Activated naive CD8-positive, alpha-beta T cell treated with anti-CD3 and anti-CD28 coated beads for 36 hours (primary cell): Measurements from ENCODE around the gene EAF1. TPM values are rescaled to one million over a fixed set of nuclear protein-coding genes. Genes with fewer than 3 reads are reported as not detected.
"Not testable (repeated sequence)": the region's sequence is repeated elsewhere in the genome, so short reads cannot be mapped to it uniquely, and the experiment has no call there.

ENCODE experiments used
- DNase-seq: peaks from one replicate; pipeline ENCODE4 v3.0.0; 2021
- H3K27ac Mint-ChIP-seq: one replicate; pipeline ENCODE4 v1.8.0; 2022; ENCODE audit warnings: mild to moderate bottlenecking, moderate library complexity, mixed read lengths
- H3K27me3 Mint-ChIP-seq: one replicate; pipeline ENCODE4 v1.8.0; 2022; ENCODE audit warnings: mild to moderate bottlenecking, mixed read lengths
- H3K36me3 Mint-ChIP-seq: one replicate; pipeline ENCODE4 v1.8.0; 2021; ENCODE audit warnings: mild to moderate bottlenecking, mixed read lengths
- H3K4me1 Mint-ChIP-seq: one replicate; pipeline ENCODE4 v1.8.0; 2021; ENCODE audit warnings: mixed read lengths
- H3K4me3 Mint-ChIP-seq: one replicate; pipeline ENCODE4 v1.8.0; 2022; ENCODE audit warnings: mild to moderate bottlenecking, moderate library complexity, mixed read lengths
- H3K9me3 Mint-ChIP-seq: one replicate; pipeline ENCODE4 v1.8.0; 2022; ENCODE audit warnings: mixed read lengths
- total RNA-seq, 2 experiments: library from RNA; stranded (reverse); gene quantifications; one replicate each; pipeline ENCODE4 v1.2.3, GENCODE V29; 2021

The EAF1 gene
- total RNA-seq, 2 experiments from 2014 or later: 24.6 to 24.9 TPM

GRCh38 chr3:15476378-15476777, 49.0 kb downstream of the EAF1 start:
- Mint-ChIP-seq H3K4me3 (no peak overlapping the region), H3K36me3 (no peaks in the 10 kb centered on the region), H3K4me1 (peaks cover 1% of the 10 kb centered on the region), H3K27me3 (no peaks in the 10 kb centered on the region), H3K27ac (no peak overlapping the region), H3K9me3 (peaks cover 3% of the 10 kb centered on the region)
- DNase-seq: no peak

- H3K27ac Mint-ChIP-seq: no peak overlapping the region
Measured at GRCh38 chr3:15477951-15478639, 50.7 kb downstream of the EAF1 start.

GRCh38 chr3:15478640-15478979, 51.2 kb downstream of the EAF1 start:
- no peak overlapping the region for H3K27ac Mint-ChIP-seq
- H3K4me3 Mint-ChIP-seq: no peak overlapping the region
- DNase-seq: no peak
- H3K9me3 Mint-ChIP-seq: peaks cover 3% of the 10 kb centered on the region
- peaks cover 1% of the 10 kb centered on the region for H3K4me1 Mint-ChIP-seq
- peaks cover 3% of the 10 kb centered on the region for H3K27me3 Mint-ChIP-seq
- H3K36me3 Mint-ChIP-seq: no peaks in the 10 kb centered on the region

More at GRCh38 chr3:15477951-15478639, 50.7 kb downstream of the EAF1 start:
- Mint-ChIP-seq H3K4me1 (peaks cover 1% of the 10 kb centered on the region), H3K27me3 (no peaks in the 10 kb centered on the region), H3K9me3 (peaks cover 3% of the 10 kb centered on the region), H3K36me3 (no peaks in the 10 kb centered on the region), H3K4me3 (no peak overlapping the region)
- no peak for DNase-seq

GRCh38 chr3:15479400-15480224, 52.2 kb downstream of the EAF1 start:
- peaks cover 3% of the 10 kb centered on the region for H3K9me3 Mint-ChIP-seq
- H3K27ac Mint-ChIP-seq: no peak overlapping the region
- H3K4me3 Mint-ChIP-seq: no peak overlapping the region
- DNase-seq: no peak
- peaks cover 2% of the 10 kb centered on the region for H3K36me3 Mint-ChIP-seq
- H3K4me1 Mint-ChIP-seq: peaks cover 1% of the 10 kb centered on the region
- H3K27me3 Mint-ChIP-seq: peaks cover 4% of the 10 kb centered on the region

- DNase-seq, H3K27me3 Mint-ChIP-seq, H3K27ac Mint-ChIP-seq, H3K9me3 Mint-ChIP-seq, H3K36me3 Mint-ChIP-seq, H3K4me1 Mint-ChIP-seq, H3K4me3 Mint-ChIP-seq: not testable (repeated sequence)
Measured at GRCh38 chr3:15484551-15484950, 57.2 kb downstream of the EAF1 start.

GRCh38 chr3:15486020-15486419, 58.6 kb downstream of the EAF1 start:
- Mint-ChIP-seq H3K4me1 (no peaks in the 10 kb centered on the region), H3K4me3 (no peak overlapping the region), H3K27ac (no peak overlapping the region), H3K27me3 (peaks cover 4% of the 10 kb centered on the region), H3K36me3 (peaks cover 6% of the 10 kb centered on the region), H3K9me3 (peaks cover under 1% of the 10 kb centered on the region)
- no peak for DNase-seq

GRCh38 chr3:15486979-15487378, 59.6 kb downstream of the EAF1 start:
- Mint-ChIP-seq H3K27me3 (peaks cover 4% of the 10 kb centered on the region), H3K36me3 (peaks cover 6% of the 10 kb centered on the region)

GRCh38 chr3:15488002-15488401, 60.6 kb downstream of the EAF1 start:
- Mint-ChIP-seq H3K4me3 (no peak overlapping the region), H3K36me3 (peaks cover 6% of the 10 kb centered on the region), H3K27me3 (peaks cover 4% of the 10 kb centered on the region), H3K4me1 (no peaks in the 10 kb centered on the region), H3K9me3 (no peaks in the 10 kb centered on the region), H3K27ac (no peak overlapping the region)
- no peak for DNase-seq

More at GRCh38 chr3:15486979-15487378, 59.6 kb downstream of the EAF1 start:
- Mint-ChIP-seq H3K4me3 (no peak overlapping the region), H3K27ac (no peak overlapping the region), H3K9me3 (no peaks in the 10 kb centered on the region), H3K4me1 (no peaks in the 10 kb centered on the region)
- no peak for DNase-seq

GRCh38 chr3:15490158-15490557, 62.8 kb downstream of the EAF1 start:
- Mint-ChIP-seq H3K27ac (no peak overlapping the region), H3K9me3 (no peaks in the 10 kb centered on the region), H3K4me1 (peaks cover 2% of the 10 kb centered on the region), H3K36me3 (peaks cover 3% of the 10 kb centered on the region), H3K27me3 (no peaks in the 10 kb centered on the region), H3K4me3 (no peak overlapping the region)
- no peak for DNase-seq

- Mint-ChIP-seq H3K4me1 (peaks cover 3% of the 10 kb centered on the region), H3K27ac (no peak overlapping the region), H3K4me3 (no peak overlapping the region), H3K27me3 (no peaks in the 10 kb centered on the region), H3K9me3 (no peaks in the 10 kb centered on the region), H3K36me3 (peaks cover 3% of the 10 kb centered on the region)
- DNase-seq: no peak
Measured at GRCh38 chr3:15491143-15491542, 63.7 kb downstream of the EAF1 start.

Other genes starting within 250 kb of the EAF1 start
- gene CAPN7, start 221.4 kb upstream of the EAF1 start, total RNA-seq: 10 to 100 TPM; 20.4 to 23.6 TPM
- 1 to 10 TPM; 2.4 TPM for gene SH3BP5, start 95.0 kb upstream of the EAF1 start, total RNA-seq
- gene METTL6, start 54 bp upstream of the EAF1 start, total RNA-seq: 10 to 100 TPM; 21.9 to 26.7 TPM
- gene COLQ, start 94.1 kb downstream of the EAF1 start, total RNA-seq: under 1 TPM; 0.48 to 0.74 TPM
- 10 to 100 TPM; 23.0 to 23.3 TPM for gene HACL1, start 174.0 kb downstream of the EAF1 start, total RNA-seq
- 1 to 10 TPM; 2.2 to 2.7 TPM for gene BTD, start 174.1 kb downstream of the EAF1 start, total RNA-seq